ENCODE results near the gene PEPD.

Gene PEPD

DNA sequence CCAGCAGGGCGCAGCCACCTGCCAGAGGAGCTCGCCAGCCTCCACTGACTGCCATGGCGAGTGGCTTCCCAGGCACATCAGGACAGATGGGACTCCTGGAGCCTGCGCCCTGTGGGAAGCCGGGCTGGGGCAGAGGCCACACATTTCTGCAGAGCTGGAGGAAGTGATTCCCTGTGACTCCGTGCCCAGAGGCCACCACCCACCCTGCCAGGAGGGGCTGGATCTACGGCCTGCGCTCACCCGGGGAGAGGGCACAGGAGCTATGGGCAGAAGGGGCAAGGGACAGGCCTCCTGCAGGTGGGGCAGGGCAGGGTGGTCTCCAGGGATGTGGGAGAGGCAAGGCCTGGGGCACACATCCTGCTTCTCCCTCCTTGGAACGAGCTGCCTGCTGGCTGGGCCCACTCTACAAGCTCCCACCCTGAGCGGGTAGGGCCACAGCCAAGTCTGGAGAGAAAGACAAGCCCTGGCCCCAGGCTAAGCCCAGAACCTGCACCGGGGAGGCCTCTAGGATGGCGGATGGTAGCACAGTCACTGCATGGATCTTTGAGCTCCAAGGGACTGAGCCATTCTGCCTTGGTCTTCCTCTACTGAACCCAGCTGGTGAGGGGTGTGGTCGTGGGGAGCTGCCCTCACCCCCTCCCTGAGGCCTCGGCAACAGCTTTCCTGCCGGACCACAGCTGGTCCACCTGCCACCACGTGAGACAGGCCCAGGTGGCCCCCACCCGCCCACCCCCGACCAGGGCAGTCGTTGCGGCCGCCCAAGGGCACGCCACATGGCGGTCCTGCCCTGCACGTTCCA is 107.5 kb downstream of the PEPD start:
- TF ChIP-seq, protein P1, sequence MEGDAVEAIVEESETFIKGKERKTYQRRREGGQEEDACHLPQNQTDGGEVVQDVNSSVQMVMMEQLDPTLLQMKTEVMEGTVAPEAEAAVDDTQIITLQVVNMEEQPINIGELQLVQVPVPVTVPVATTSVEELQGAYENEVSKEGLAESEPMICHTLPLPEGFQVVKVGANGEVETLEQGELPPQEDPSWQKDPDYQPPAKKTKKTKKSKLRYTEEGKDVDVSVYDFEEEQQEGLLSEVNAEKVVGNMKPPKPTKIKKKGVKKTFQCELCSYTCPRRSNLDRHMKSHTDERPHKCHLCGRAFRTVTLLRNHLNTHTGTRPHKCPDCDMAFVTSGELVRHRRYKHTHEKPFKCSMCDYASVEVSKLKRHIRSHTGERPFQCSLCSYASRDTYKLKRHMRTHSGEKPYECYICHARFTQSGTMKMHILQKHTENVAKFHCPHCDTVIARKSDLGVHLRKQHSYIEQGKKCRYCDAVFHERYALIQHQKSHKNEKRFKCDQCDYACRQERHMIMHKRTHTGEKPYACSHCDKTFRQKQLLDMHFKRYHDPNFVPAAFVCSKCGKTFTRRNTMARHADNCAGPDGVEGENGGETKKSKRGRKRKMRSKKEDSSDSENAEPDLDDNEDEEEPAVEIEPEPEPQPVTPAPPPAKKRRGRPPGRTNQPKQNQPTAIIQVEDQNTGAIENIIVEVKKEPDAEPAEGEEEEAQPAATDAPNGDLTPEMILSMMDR (IDR thresholded peaks at IDR 0.05), result no peak
- Histone ChIP-seq H3K27ac (no peak overlapping the region), H3K36me3 (no peaks in the 10 kb centered on the region)

DNA sequence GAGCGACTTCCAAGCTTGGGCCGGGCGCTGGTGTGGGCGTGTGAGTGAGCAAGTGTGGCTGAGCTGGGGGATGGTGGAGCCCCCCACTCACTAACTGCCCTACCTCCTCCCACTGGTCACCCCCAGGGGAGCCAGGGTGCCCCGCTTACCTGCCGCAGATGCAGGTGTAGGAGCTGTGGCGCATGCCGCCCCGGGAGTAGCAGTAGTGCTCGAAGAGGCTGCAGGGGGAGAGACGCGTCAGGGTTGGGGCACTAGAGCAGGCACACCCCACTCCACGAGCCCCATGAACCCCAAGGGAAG is 108.2 kb downstream of the PEPD start:
- no peaks in the 10 kb centered on the region for H3K27me3 ChIP-seq
- H3K27ac ChIP-seq, result no peak overlapping the region
- H3K4me3 ChIP-seq (ENCODE audit: low read depth in 1 of 2, low read length in 1 of 2), result no peak overlapping the region
- no peaks in the 10 kb centered on the region for H3K36me3 ChIP-seq
- no peaks in the 10 kb centered on the region for H3K9me3 ChIP-seq
- TF ChIP-seq, protein P1 (IDR thresholded peaks at IDR 0.05), result no peak
- peaks cover 3 to 5% of the 10 kb centered on the region in 2 experiments for H3K4me1 ChIP-seq (ENCODE audit: control insufficient read depth in 1 of 2, insufficient read depth in 1 of 2, low read depth in 1 of 2, low read length in 1 of 2)

More for the DNA sequence above, 107.5 kb downstream of the PEPD start:
- Histone ChIP-seq H3K4me3 (ENCODE audit: low read depth in 1 of 2, low read length in 1 of 2) (no peak overlapping the region), H3K4me1 (ENCODE audit: control insufficient read depth in 1 of 2, insufficient read depth in 1 of 2, low read depth in 1 of 2, low read length in 1 of 2) (peaks cover 3 to 5% of the 10 kb centered on the region in 2 experiments), H3K9me3 (no peaks in the 10 kb centered on the region), H3K27me3 (no peaks in the 10 kb centered on the region)

GRCh38 chr19:33412601-33413425 is 108.8 kb downstream of the PEPD start:
- Histone ChIP-seq H3K4me3 (ENCODE audit: low read depth in 1 of 2, low read length in 1 of 2) (no peak overlapping the region), H3K27ac (no peak overlapping the region), H3K4me1 (ENCODE audit: control insufficient read depth in 1 of 2, insufficient read depth in 1 of 2, low read depth in 1 of 2, low read length in 1 of 2) (peaks cover 3 to 5% of the 10 kb centered on the region in 2 experiments), H3K36me3 (no peaks in the 10 kb centered on the region), H3K27me3 (no peaks in the 10 kb centered on the region), H3K9me3 (no peaks in the 10 kb centered on the region)
- TF ChIP-seq, protein P1 (IDR thresholded peaks at IDR 0.05), result no peak

GRCh38 chr19:33411621-33412180 is 109.9 kb downstream of the PEPD start:
- Histone ChIP-seq H3K36me3 (no peaks in the 10 kb centered on the region), H3K4me3 (ENCODE audit: low read depth in 1 of 2, low read length in 1 of 2) (no peak overlapping the region), H3K27me3 (no peaks in the 10 kb centered on the region), H3K9me3 (no peaks in the 10 kb centered on the region), H3K4me1 (ENCODE audit: control insufficient read depth in 1 of 2, insufficient read depth in 1 of 2, low read depth in 1 of 2, low read length in 1 of 2) (peaks cover 3 to 5% of the 10 kb centered on the region in 2 experiments), H3K27ac (no peak overlapping the region)
- TF ChIP-seq, protein P1 (IDR thresholded peaks at IDR 0.05), result no peak

- no peaks in the 10 kb centered on the region for H3K36me3 ChIP-seq
- TF ChIP-seq, protein P1 (IDR thresholded peaks at IDR 0.05), result no peak
Measured at GRCh38 chr19:33410915-33411401, 110.6 kb downstream of the PEPD start.

More at GRCh38 chr19:33410915-33411401, 110.6 kb downstream of the PEPD start:
- H3K27me3 ChIP-seq, result no peaks in the 10 kb centered on the region
- H3K4me1 ChIP-seq (ENCODE audit: control insufficient read depth in 1 of 2, insufficient read depth in 1 of 2, low read depth in 1 of 2, low read length in 1 of 2), result no peaks in the 10 kb centered on the region
- H3K9me3 ChIP-seq, result no peaks in the 10 kb centered on the region
- H3K4me3 ChIP-seq (ENCODE audit: low read depth in 1 of 2, low read length in 1 of 2), result no peak overlapping the region
- H3K27ac ChIP-seq, result no peak overlapping the region
